ENCODE measurements around the gene LPAR1.
"Not testable (repeated sequence)": the region's sequence is repeated elsewhere in the genome, so short reads cannot be mapped to it uniquely, and the experiment has no call there.

LPAR1 gene

DNA sequence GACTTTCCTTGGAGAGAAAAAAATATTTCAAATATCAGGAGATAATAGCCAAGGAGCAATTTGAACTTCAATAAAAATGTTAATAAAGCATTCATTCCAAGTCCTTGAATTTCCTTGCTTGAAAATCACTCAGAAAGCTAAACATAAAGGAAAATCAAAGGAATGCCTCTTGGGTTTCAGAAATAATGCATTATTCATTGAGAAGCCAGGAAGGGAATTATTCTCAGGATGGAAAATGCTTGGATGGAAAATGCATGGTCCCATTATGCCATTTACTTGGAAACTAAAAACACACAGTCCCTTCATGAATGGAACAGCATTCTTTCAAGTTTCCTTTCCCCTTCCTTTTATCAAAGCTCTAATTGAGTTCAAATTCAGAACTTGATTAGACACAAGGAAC is 160.9 kb downstream of the LPAR1 start:
- DNase-seq (ENCODE audit: low read depth, low spot score) = peak; percentile 58

DNA sequence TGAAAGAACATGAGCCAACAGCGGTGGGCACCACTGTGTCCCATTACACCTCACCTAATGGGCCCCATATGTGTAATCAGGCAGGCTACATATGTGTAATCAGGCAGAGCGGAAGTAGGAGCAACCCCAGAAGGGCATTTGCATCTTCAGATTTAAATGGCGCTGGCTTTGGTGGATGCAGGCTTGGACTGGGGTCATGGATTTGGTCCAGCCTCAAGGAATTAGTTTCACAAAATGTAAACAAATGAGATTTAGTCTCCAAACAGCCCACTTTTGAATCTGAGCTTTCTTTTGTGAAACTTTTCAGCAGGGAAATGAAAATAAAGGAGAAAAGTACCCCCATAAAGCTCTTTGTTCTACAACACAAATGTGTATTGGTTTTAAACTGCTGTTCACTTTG is 161.3 kb downstream of the LPAR1 start:
- DNase-seq (ENCODE audit: low read depth, low spot score) = peak; percentile 47

GRCh38 chr9:110874963-110875674 is 163.2 kb downstream of the LPAR1 start:
- DNase-seq (ENCODE audit: low read depth, low spot score) = no peak

DNA sequence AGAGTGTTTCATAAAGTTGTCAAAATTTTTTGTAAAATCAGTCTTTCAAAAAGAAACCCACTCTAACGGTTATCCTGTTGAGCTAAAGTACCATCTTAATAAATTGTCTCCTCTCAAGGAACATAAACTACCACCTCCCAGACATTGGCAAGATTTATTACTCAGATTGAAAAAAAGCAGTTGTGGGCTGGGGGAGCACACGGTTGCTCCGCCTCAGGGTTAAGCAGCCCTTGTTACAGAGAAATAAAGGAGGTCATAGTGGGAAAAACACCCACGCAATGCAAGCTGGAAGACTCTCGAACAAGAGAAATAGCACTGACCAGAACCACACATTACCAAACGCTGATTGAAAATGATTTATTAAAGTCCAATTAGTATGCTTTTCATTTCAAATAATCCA is 165.3 kb downstream of the LPAR1 start:
- no peak for DNase-seq (ENCODE audit: low read depth, low spot score)

DNA sequence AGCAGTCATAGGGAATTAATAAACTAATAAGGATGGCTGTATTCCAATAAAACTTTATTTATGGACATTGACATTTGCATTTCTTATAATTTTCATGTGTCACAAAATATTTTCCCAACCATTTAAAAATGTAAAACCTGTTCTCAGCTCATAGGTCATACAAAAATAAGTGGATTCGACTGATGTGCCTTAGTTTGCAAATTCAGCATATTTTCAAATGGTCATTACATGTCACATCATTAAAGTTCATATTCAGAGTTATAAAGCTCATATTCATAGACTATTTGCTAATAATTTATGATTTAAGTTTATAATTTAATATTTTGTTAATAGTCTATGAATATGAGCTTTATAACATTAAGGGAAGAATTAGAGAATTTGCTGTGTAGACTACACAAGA is 166.5 kb downstream of the LPAR1 start:
- no peak for DNase-seq (ENCODE audit: low read depth, low spot score)

- DNase-seq (ENCODE audit: low read depth, low spot score) = no peak
Observed at GRCh38 chr9:110869931-110870330, 168.3 kb downstream of the LPAR1 start.

- DNase-seq (ENCODE audit: low read depth, low spot score) = no peak
Observed at GRCh38 chr9:110864011-110864410, 174.3 kb downstream of the LPAR1 start.

- not testable (repeated sequence) for DNase-seq (ENCODE audit: low read depth, low spot score)
Observed at GRCh38 chr9:110861370-110862110, 176.7 kb downstream of the LPAR1 start.

- DNase-seq (ENCODE audit: low read depth, low spot score) = no peak
Observed at GRCh38 chr9:110856772-110857171, 181.5 kb downstream of the LPAR1 start.

- DNase-seq (ENCODE audit: low read depth, low spot score) = no peak
Observed at GRCh38 chr9:110850401-110851135, 187.7 kb downstream of the LPAR1 start.

DNA sequence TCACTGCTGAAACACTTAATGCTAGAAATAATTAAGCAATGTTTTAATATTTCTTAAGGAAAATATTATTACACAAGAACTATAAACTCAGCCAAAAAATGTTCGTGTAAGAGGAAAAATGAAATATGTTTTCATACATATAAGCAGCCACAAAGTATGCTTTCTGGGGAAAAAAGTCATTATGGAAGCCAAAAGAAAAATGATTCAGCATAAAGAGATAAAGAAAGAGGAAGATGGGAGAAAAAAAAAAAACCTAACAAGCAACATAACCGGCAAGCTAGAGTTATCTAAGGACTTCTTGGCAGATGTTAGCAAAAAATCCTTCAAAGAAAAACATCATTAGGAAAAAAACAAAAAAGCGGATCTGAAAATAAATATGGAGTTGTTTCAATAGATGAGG is 190.6 kb downstream of the LPAR1 start:
- no peak for DNase-seq (ENCODE audit: low read depth, low spot score)

- no peak for DNase-seq (ENCODE audit: low read depth, low spot score)
Observed at GRCh38 chr9:110846215-110846614, 192.1 kb downstream of the LPAR1 start.

DNA sequence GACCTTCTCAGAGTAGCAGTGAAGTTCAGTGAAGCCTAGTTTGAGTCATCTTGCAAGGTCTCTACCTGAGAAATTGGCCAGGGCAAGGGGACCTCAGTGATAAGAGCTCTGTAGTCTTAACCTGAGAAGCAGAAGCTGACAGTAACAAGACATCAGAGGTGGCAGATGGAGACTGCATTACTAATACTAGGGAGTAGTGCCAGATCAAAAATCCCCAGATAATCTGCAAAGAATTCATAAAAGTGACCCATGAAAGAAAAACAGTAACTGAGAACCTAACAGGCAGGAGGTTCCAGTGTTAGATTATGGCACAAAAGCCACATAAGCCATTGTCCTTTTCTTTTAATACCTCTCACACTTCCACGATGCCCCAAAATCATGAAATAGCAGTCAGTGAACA is 194.1 kb downstream of the LPAR1 start:
- no peak for DNase-seq (ENCODE audit: low read depth, low spot score)

GRCh38 chr9:110842986-110843385 is 195.3 kb downstream of the LPAR1 start:
- peak; percentile 6 for DNase-seq (ENCODE audit: low read depth, low spot score)

DNA sequence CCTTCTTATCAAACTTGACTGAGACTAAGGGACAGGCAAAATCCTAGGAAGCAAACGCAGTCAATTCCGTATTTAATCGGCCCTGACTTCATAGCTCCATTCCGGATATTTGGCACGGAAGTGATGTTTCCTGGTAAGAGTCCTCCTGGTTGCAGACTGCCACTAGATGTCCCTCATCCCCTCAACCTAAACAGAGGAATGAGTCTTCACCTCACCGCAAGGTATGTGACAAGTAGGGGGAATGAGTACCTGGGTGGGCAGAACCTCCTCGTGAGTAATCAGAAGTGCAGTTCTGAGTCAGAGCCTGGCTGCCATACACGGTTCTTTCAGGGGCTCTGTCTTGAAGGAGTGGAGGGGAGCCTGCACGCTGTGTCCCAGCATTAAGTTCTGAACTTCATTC is 196.1 kb downstream of the LPAR1 start:
- DNase-seq (ENCODE audit: low read depth, low spot score) = peak; percentile 37

GRCh38 chr9:110837401-110838005 is 200.8 kb downstream of the LPAR1 start:
- DNase-seq (ENCODE audit: low read depth, low spot score) = no peak

DNA sequence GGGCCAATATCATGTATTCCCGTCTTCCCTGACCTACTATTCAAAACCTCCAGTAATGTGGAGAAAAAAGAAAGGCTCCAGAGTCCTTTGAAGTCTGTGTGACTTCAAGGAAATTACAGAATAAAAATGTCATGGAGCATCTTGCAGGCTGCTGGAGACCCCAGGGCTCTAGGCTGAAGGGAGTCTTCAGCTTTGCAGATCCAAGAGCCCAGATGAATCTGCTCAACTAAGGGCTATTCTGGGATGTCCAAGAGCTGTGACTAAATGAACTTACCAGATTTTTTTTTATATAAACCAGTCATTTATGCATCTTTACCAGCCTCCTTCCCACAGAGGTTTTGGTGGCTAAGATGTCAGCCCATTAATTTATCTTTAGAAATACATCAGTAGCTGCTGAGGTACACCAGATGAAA is 202.4 kb downstream of the LPAR1 start:
- peak; percentile 60 for DNase-seq (ENCODE audit: low read depth, low spot score)

- DNase-seq (ENCODE audit: low read depth, low spot score) = peak; percentile 88
Observed at GRCh38 chr9:110835404-110835803, 202.9 kb downstream of the LPAR1 start.

DNA sequence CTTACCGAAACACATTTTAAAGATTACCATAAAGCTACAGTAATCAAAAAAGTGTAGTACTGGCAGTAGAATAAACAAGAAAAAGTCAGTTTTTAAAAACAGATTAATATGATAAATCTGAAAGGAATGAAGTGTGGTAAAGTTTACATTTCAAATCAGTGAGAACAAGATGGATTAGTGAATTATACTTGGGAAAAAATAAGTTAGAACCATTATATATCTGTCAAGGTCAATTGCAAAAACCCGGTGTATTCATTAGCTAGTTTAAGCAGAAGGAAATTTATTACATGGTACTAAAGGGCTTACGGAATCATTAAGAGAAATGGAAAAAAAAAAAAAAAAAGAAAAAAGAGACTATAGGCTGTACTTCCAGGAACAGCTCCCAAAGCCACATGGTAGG is 205.3 kb downstream of the LPAR1 start:
- no peak for DNase-seq (ENCODE audit: low read depth, low spot score)

- no peak for DNase-seq (ENCODE audit: low read depth, low spot score)
Observed at GRCh38 chr9:110830495-110830894, 207.8 kb downstream of the LPAR1 start.

DNA sequence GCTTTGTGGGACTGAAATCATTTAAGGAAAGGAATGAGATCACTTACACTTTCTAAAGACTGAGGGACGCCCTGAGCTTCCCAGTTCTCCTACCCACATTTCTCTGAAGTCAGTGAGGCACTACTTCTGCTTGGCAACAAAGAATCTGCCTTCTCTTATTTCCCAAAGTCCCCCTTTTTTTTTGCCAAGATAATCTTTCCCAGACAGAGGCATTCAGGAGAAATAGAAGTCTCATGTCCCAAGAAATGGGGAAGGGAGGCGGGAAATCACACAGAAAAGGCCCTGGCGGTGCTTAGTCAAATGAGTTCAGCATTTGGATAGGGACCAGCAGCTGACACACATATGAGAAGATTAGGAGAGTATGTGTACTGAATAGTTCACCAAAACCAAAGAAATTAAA is 210.0 kb downstream of the LPAR1 start:
- DNase-seq (ENCODE audit: low read depth, low spot score) = peak; percentile 84

DNA sequence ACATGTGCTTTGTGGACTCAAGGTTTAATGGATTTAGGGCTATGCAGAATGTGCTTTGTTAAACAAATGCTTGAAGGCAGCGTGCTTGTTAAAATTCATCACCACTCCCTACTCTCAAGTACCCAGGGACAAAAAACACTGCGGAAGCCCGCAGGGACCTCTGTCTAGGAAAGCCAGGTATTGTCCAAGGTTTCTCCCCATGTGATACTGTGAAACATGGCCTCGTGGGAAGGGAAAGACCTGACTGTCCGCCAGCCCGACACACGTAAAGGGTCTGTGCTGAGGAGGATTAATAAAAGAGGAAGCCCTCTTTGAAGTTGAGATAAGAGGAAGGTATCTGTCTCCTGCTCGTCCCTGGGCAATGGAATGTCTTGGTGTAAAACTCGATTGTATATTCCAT is 211.9 kb downstream of the LPAR1 start:
- not testable (repeated sequence) for DNase-seq (ENCODE audit: low read depth, low spot score)

All from astrocyte of the hippocampus (primary cell).